GM19099 (cell line): ENCODE results near the gene FAAH2.

Experiments
- POLR2A ChIP-seq: IDR thresholded peaks from 3 replicates; pipeline ENCODE4 v1.6.1; 2011; ENCODE audit warnings: low read depth; ENCODE audit not compliant: insufficient read length; ENCODE audit errors: extremely low read depth

The FAAH2 gene

DNA sequence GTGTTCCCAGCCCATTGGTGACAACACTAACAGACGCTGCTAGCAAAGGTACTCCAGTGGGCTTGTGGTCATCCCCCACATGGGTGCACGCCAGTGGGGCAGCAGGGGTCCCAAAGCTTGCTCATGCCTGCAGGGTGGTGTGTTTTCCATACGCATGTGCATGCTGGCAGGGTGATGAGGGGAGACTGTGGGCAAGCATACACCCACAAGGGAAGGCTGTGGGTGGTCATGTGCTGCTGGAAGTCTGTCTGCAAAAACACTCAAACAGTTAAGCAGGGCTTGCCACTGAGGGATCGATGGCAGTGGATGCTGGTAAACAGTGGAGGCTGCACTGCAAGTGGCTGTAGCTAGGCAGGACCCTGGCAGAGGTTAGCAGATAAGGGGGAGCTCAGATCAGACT lies 79.9 kb downstream of the FAAH2 start:
- TF ChIP-seq POLR2A: no peak

DNA sequence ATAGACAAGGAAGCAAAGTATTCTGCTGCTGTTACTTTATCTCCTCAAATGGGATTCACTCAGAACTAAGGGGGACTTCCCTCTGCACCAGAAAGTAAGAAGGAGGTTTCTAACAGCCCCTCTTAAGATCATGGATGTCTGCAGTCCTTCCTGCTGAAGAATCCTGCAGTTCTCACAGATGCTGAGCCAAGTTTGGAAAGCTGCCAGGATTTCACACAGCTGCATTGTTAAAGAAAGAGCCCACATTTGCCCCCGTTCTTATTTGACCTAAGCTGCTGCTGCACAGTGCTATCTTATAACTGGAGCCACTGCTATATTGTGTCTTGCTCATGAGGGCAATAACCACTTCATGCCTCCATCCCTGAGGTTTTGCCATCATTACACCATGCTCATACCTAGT lies 81.1 kb downstream of the FAAH2 start:
- no peak for TF ChIP-seq POLR2A

DNA sequence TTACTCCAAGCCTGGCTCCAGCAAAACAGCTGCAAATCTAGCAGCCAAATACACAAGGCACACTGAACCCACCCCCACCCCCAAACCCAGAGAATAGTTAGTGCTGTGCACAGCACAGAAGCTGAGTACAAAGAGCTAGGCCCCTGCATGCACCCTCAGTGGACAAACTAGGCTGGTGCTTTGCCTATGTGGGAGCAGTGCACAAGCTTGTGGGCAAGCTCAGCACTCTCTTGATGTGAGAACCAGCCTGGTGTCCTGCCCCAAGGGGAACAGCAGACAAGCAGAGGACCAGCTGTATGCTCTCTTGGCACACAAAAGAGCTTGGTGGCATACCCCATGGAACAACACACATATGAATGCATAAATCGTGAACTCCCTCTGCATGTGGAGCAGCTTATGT lies 81.7 kb downstream of the FAAH2 start:
- no peak for TF ChIP-seq POLR2A

DNA sequence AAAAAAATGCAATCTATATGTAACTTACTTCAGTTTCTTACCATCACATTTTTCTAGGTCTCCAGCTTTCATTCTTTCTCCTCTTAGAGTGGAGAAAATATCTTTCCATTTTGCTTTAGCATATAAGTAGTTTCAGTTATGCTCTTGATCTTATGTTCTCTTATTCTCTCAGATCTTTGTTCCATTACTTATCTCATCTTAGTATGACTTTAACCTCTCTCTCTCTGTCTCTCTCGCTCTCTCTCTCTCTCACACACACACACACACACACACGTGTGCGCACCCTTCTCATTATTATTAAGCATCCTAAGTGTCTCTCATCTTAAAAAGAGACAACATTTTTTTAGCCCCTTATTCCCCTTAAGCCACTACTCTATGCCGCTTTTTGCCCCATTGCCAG lies 92.8 kb downstream of the FAAH2 start:
- TF ChIP-seq POLR2A: no peak

DNA sequence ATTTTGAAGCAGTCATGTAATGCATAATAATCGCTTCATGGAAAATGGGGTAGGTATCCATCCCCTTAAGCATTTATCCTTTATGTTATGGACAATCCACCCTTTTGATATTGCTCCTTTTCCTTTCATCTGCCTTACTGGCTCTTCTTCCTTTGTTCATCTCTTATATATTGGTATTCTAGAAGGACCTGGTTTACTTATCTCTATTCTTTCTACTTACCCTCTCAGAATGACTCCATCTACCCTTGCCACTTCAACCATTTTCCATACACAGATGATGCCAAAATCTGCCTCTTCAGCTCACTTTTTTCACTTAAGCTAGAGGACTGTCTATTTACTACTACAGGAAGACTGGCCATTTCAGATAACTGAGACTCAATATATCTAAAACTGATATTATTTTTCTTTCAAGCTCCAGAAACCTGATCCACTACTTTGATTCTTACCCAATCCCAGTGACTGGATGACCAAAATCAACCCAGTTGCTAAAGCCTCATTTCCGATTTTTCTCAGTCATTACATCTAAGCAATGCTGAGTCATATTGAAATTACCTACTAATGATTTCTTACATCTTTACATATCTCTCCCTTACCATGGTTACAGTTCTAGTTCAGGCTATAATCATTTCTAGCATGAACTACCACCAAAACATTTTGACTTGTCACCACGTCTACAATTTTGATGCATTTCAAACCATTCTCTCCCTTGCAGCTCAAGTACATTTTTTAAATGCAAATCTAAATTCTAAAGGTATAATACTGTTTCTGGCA lies 93.7 kb downstream of the FAAH2 start:
- TF ChIP-seq POLR2A: no peak

DNA sequence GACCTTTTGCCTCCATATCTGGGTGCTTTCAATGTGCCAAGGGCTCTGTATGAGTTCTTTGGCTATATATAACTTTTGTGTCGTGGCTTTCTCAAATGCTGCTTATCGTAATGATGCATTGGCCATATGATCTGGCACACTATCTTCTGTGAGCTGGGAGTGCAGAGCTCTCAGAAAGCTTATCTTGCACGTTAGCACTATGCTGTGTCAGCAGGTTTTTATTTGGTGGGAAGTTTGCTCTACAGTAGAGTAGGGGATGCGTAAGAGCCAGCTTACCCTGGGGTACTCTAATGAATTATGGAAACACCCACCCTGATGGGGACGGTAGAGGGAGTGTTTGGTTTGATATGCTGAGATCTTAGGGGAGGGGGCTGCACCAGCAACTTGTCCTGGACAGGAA lies 119.6 kb downstream of the FAAH2 start:
- no peak for TF ChIP-seq POLR2A

DNA sequence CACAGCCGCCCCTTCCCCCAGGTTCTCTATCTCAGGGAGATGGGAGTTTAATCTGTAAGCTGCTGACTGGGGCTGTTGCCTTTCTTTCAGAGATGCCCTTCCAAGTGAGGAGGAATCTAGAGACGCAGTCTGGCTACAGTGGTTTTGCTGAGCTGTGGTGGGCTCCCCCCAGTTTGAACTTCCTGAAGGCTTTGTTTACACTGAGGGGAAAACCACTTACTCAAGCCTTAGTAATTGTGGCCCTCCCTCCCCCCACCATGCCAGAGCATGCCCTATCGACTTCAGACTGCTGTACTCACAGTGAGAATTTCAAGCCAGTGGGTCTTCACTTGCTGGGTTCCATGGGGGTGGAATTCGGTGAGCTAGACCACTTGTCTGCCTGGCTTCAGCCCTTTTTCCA lies 131.3 kb downstream of the FAAH2 start:
- no peak for TF ChIP-seq POLR2A

DNA sequence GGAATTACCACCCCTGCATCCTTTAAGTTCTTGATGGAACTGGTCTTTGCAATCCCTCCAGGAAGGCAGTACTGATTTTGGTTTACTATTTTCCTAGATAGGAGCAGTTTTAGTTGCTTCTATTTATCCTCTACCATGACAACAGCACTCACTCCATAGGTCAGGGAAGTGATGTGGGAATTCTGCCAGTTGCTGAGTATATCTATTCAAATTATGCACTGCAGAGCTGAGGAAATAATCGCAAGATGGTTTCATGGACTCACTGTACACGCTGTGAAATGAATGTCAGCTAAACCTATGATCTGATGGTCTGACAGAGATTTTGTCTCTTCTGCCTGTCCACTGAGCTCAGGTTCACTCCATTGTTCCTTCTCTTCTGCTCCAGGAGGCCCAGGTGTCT lies 135.8 kb downstream of the FAAH2 start:
- TF ChIP-seq POLR2A: no peak

DNA sequence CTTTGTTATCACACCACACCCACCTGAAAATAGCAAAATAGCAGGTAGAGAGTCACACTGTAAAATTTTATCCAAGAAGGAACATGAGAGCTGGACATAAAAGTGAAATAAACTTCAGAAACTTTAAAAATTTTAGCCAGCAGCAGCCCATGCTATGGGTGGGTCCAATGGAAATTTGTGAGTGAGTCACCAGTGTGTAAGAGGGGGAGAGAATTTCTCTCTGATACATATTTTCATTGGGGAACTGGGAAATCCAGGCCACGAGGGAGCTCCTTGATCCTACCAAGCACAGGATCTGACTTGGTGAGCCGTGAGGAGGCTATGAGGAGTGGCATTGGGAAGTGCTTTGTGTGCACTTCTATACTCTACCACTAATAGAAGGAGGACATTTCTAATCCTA lies 136.3 kb downstream of the FAAH2 start:
- TF ChIP-seq POLR2A: no peak

DNA sequence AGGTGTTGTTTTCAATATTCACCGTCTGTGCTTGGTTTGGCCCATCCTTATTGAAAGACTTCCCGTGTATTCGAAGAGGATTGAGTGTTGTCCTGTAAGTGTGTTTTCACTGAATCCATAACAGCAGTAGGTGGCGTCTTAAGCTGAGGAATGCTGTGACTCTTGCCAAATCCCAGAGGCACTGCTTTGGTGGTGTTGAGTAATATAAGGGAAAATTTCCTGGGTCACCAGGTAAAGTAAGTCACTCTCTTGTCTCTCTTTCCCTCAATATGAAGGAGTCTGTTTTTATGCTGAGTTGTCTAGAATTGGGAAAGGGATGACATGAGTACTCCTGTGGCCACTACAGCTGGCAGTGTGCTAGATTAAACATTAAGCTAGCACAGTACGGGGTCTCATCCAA lies 158.6 kb downstream of the FAAH2 start:
- no peak for TF ChIP-seq POLR2A

DNA sequence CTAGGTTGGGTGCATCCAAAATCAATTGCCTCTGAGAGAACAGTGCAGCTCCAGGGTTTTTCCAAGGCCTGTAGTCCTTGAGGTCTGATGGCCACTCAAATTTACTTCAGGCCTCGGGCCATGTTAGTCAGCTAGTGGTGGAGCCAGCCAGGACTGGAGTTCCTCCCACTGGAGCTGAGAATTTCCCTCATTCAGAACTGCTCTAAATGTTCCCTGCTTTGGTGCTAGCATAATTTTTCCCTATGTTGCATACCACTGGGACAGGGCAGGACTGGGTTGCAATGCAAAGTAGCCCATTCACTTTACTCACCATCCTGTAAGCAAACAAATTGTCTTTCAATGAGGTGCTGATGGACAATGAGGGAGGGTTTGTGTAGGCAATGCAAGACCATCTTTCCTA lies 159.3 kb downstream of the FAAH2 start:
- no peak for TF ChIP-seq POLR2A

DNA sequence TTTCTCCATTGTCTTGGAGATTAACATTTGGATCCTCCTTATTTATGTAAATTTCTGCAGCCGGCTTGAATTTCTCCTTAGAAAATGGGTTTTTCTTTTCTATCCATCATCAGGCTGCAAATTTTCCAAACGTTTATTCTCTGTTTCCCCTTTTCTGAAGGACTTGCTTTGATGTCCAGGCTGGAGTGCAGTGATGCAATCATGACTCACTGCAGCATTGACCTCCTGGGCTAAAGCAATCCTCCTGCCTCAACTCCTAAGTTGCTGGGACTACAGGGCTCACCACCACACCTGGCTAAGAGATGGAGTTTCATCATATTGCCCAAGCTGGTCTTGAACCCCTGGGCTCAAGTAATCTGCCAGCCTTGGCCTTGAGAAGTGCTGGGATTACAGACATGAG lies 161.3 kb downstream of the FAAH2 start:
- TF ChIP-seq POLR2A: no peak

DNA sequence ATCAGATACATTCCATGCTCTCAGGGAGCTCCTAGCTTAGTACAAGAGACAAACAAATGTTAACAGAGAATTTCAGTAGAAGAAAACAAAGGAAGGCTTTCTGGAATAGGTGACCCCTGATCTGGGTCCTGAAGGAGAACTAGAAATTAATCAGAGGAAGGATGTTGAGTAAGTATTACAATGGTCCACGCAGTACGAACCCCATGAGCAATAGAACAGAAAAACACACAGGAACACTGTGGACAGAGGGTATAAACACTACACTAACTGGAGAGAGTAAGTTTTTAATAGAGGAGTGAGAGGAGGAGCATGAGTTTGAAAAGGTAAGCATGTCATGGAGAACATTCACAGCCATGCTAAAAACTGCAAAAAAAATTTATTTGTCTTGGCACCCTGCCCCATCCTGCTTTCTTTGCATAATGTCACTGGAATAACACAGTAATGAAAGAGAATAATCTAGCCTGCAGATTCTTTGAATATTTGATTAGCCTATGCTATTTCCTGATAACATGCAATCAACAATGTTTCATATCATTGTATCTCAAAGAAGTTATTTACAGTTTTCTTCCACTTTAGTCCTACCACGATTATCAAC lies 165.0 kb downstream of the FAAH2 start:
- TF ChIP-seq POLR2A: no peak

DNA sequence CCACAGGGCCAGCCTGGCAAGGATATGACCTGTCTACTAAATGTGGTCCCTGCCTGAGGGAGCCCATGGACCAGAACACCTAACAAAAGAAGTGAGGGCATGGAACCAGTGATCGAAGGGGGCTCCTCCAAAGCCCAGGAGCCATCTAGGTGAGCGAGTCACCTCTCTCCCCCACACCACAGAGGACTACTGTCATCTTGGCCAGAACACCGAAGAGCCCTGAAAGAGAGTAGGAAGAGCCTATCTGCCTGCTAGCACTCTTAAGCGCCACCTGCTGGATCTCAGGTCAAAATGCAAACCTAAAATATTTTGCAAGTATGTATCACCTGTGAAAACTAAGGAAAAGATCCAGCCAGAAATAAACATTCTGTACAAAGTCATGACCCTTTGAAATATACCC lies 167.4 kb downstream of the FAAH2 start:
- TF ChIP-seq POLR2A: no peak

DNA sequence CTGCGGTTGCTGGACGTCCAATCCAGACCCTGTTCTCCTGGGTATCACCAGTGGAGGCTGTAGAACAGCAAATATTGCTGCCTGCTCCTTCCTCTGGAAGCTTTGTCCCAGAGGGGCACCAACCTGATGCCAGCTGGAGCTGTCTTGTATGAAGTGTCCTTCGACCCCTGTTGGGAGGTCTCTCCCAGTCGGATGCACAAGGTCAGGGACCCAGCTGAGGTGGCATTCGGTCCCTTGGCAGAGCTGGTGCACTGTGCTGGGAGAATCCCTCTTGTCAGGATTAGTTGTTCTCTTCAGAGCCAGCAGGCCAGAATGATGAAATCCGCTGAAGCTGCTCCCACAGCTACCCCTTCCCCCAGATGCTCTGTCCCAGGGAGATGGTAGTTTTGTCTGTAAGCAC lies 195.0 kb downstream of the FAAH2 start:
- TF ChIP-seq POLR2A: no peak

DNA sequence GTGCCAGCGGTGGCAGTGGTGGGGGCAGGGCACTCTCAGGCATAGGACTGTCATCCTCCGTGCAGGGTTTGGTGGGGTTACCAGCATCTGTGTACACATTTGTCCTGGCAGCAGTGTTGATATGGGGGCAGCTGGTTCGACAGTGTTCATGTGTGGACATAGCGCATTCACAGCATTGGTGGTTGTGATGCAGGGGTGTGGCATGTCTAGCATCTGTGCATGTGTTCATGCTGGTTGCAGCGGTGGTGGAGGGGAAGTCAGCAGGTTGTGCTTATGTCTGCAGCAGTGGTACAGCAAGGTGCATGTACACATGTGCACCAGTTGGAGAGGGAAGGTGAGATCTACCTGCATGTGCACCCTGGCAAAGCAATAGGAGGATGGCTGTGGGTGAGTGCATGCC lies 230.0 kb downstream of the FAAH2 start:
- no peak for TF ChIP-seq POLR2A
